HEK293 (cell line): ENCODE data around the gene KRT12.

Source experiments
- CTCF ChIA-PET: fragments of 350-600 bp; formaldehyde crosslinking; extraction: SDS; loops from one replicate; lab custom pipeline; 2021; ENCODE audit warnings: antibody characterized with exemption; lab: Yijun Ruan, JAX
- POLR2A ChIA-PET: fragments of 300-600 bp; formaldehyde crosslinking; extraction: SDS; loops from one replicate; lab custom pipeline; 2020; ENCODE audit warnings: antibody characterized with exemption, inconsistent platforms; lab: Yijun Ruan, JAX
- H3K27ac ChIP-seq: fragments of 200-500 bp; sonication (Bioruptor generic); 2 replicates; pipeline ENCODE4 v1.5.1; 2014; ENCODE audit warnings: low read depth, low read length, control low read depth, inconsistent platforms; ENCODE audit errors: extremely low read depth
- H3K36me3 ChIP-seq, 2 experiments: fragments of 200-500 bp in 1 of 2; sonication (Bioruptor generic) in 1 of 2; 1 replicate in 1 of 2; 2 replicates in 1 of 2; pipeline ENCODE4 v1.5.1; 2014 to 2017; ENCODE audit warnings: inconsistent platforms in 2 of 2, low read length in 2 of 2; ENCODE audit not compliant: control insufficient read depth in 2 of 2, insufficient read depth in 1 of 2
- H3K4me1 ChIP-seq: fragments of 200-500 bp; sonication (Bioruptor generic); 2 replicates; pipeline ENCODE4 v1.5.1; 2014; ENCODE audit warnings: mild to moderate bottlenecking, low read length, inconsistent platforms; ENCODE audit not compliant: control insufficient read depth, insufficient read depth
- H3K4me3 ChIP-seq: 2 replicates; pipeline ENCODE4 v1.5.1; 2011; ENCODE audit warnings: low read depth, mild to moderate bottlenecking, control low read depth, low read length, moderate library complexity
- H3K9me3 ChIP-seq: fragments of 200-500 bp; sonication (Bioruptor generic); 2 replicates; pipeline ENCODE4 v1.5.1; 2014; ENCODE audit warnings: low read depth, low read length, inconsistent platforms; ENCODE audit not compliant: control insufficient read depth, insufficient read depth
- MZF1 ChIP-seq: fragments of 450-650 bp; formaldehyde crosslinking; IDR thresholded peaks from 2 replicates; pipeline ENCODE4 v1.5.1; 2017; ENCODE audit warnings: missing biosample characterization, missing genetic modification characterization, borderline replicate concordance
- PRDM10 ChIP-seq: fragments of 450-650 bp; formaldehyde crosslinking; IDR thresholded peaks from 2 replicates; pipeline ENCODE4 v1.5.1; 2016; ENCODE audit warnings: missing biosample characterization, missing genetic modification characterization
- SP2 ChIP-seq: fragments of 450-650 bp; formaldehyde crosslinking; IDR thresholded peaks from 2 replicates; pipeline ENCODE4 v1.5.1; 2016; ENCODE audit warnings: missing biosample characterization, missing genetic modification characterization
- SP7 ChIP-seq: fragments of 450-650 bp; formaldehyde crosslinking; IDR thresholded peaks from 2 replicates; pipeline ENCODE4 v1.5.1; 2016; ENCODE audit warnings: missing biosample characterization, missing genetic modification characterization
- ZBTB11 ChIP-seq: fragments of 450-650 bp; formaldehyde crosslinking; conservative IDR thresholded peaks from 2 replicates; pipeline ENCODE4 v1.5.1; 2016; ENCODE audit warnings: low read depth, missing biosample characterization, missing genetic modification characterization
- ZBTB17 ChIP-seq: fragments of 450-650 bp; formaldehyde crosslinking; IDR thresholded peaks from 2 replicates; pipeline ENCODE4 v1.5.1; 2016; ENCODE audit warnings: missing biosample characterization, missing genetic modification characterization
- ZEB2 ChIP-seq: fragments of 450-650 bp; formaldehyde crosslinking; IDR thresholded peaks from 2 replicates; pipeline ENCODE4 v1.5.1; 2016; ENCODE audit warnings: missing biosample characterization, missing genetic modification characterization
- ZFHX2 ChIP-seq: fragments of 450-650 bp; formaldehyde crosslinking; conservative IDR thresholded peaks from 2 replicates; pipeline ENCODE4 v1.5.1; 2016; ENCODE audit warnings: missing biosample characterization, missing genetic modification characterization
- ZNF335 ChIP-seq: fragments of 450-650 bp; formaldehyde crosslinking; conservative IDR thresholded peaks from 2 replicates; pipeline ENCODE4 v1.5.1; 2016; ENCODE audit warnings: missing biosample characterization, missing genetic modification characterization
- ZNF501 ChIP-seq: fragments of 450-650 bp; formaldehyde crosslinking; IDR thresholded peaks from 2 replicates; pipeline ENCODE4 v1.5.1; 2016; ENCODE audit warnings: missing biosample characterization, missing genetic modification characterization
- ZNF518A ChIP-seq: fragments of 450-650 bp; formaldehyde crosslinking; conservative IDR thresholded peaks from 2 replicates; pipeline ENCODE4 v1.5.1; 2016; ENCODE audit warnings: low read depth, missing biosample characterization, missing genetic modification characterization
- ZNF629 ChIP-seq: fragments of 450-650 bp; formaldehyde crosslinking; IDR thresholded peaks from 2 replicates; pipeline ENCODE4 v1.5.1; 2017; ENCODE audit warnings: missing biosample characterization, missing genetic modification characterization
- ZNF785 ChIP-seq: fragments of 450-650 bp; formaldehyde crosslinking; IDR thresholded peaks from 2 replicates; pipeline ENCODE4 v1.5.1; 2016; ENCODE audit warnings: missing biosample characterization, missing genetic modification characterization
- ZSCAN30 ChIP-seq: fragments of 450-650 bp; IDR thresholded peaks from 2 replicates; pipeline ENCODE4 v1.5.1; 2018; ENCODE audit warnings: missing biosample characterization, mild to moderate bottlenecking, missing genetic modification characterization, moderate library complexity

The KRT12 gene

DNA sequence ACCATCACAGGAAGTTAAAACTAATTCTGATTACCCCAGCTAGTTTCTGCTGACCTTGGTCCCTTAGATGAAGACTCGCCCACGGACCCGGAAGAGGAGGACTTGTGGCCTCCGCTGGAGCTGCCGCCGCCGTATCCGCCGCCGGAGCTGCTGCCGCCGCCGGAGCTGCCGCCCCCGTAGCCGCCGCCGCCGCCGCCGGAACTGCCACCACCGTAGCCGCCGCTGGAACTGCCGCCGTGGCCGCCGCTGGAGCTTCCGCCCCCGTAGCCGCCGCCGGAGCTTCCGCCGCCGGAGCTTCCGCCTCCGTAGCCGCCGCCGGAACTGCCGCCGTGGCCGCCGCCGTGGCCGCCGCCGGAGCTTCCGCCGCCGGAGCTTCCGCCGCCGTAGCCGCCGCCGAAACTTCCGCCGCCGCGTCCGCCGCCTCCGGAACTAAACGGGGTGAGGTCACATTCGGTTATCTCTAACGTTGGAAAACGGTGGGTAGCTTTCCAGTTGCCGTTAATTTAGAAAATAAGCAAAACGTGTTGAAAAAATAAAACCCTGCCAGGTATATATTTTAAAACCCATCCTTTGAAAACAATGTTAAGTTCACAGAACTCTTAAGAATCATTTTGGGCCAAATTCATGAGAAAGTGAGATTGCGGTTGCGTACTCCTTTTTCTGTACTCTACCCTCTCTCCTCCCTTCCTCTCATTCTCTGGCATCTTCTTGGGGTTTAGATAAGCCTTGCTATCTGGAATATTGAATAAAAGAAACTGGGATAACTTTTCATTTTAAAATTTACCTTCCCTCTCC, 48.1 kb downstream of the KRT12 start:
- peak overlapping the region; percentile 79 for H3K27ac ChIP-seq
- peaks cover 0 to 27% of the 10 kb centered on the region in 2 experiments; a peak in 1 of 3 replicates for H3K36me3 ChIP-seq
- H3K9me3 ChIP-seq, result no peaks in the 10 kb centered on the region
- peak overlapping the region; percentile 79 for H3K4me3 ChIP-seq
- ChIA-PET CTCF (interaction anchor here (0.6 to 1.8 kb wide), 8 partner anchors 15 to 844 kb away, joined by 3 to 12 read pairs (median 6); no protein-coding TSS in a partner anchor), POLR2A (interaction anchor here (0.5 to 2.1 kb wide), 11 partner anchors 9 to 1112 kb away, joined by 3 to 14 read pairs (median 4); partner anchors contain the start of genes KRT17, ODAD4 and SMARCE1)
- H3K4me1 ChIP-seq, result peaks cover 2% of the 10 kb centered on the region; the same call in 1 of the 2 replicates
- peak; percentile 41; the same call in 1 of the 2 replicates for TF ChIP-seq ZSCAN30 (tag by site-specific recombination)
- TF ChIP-seq SP7 (tag by site-specific recombination), result no peak
- TF ChIP-seq MZF1 (tag by site-specific recombination), result no peak
- TF ChIP-seq SP2 (tag by site-specific recombination), result peak; percentile 29; the same call in 1 of the 2 replicates
- TF ChIP-seq ZNF785 (tag by site-specific recombination), result no peak
- peak; percentile 99 for TF ChIP-seq ZNF518A
- peak; percentile 57 for TF ChIP-seq PRDM10 (tag by site-specific recombination)
- TF ChIP-seq ZFHX2 (tag by site-specific recombination), result peak; percentile 50; the same call in 1 of the 2 replicates
- TF ChIP-seq ZEB2 (tag by site-specific recombination), result peak; percentile 50; the same call in 1 of the 2 replicates
- TF ChIP-seq ZNF335 (tag by site-specific recombination), result peak; percentile 69
- TF ChIP-seq ZBTB11, result peak; percentile 66
- TF ChIP-seq ZBTB17 (tag by site-specific recombination), result peak; percentile 99
- TF ChIP-seq ZNF629 (tag by site-specific recombination), result 0 out of 2 replicates have a peak, but pooled peaks have one; percentile 23
- 0 out of 2 replicates have a peak, but pooled peaks have one; percentile 23 for TF ChIP-seq ZNF501 (tag by site-specific recombination)
- TF ChIP-seq, all 188 proteins: peak for 11
